GM12873 (cell line): Measurements from ENCODE around the gene PPM1F.

Experiments used
- TF ChIP-seq, protein P1 (sequence below): IDR thresholded peaks from 2 replicates; pipeline ENCODE4 v1.5.1; 2012; ENCODE audit warnings: low read depth, mild to moderate bottlenecking, moderate library complexity, low read length, control low read depth; ENCODE audit not compliant: insufficient read depth; ENCODE audit errors: missing control alignments

The PPM1F gene

DNA sequence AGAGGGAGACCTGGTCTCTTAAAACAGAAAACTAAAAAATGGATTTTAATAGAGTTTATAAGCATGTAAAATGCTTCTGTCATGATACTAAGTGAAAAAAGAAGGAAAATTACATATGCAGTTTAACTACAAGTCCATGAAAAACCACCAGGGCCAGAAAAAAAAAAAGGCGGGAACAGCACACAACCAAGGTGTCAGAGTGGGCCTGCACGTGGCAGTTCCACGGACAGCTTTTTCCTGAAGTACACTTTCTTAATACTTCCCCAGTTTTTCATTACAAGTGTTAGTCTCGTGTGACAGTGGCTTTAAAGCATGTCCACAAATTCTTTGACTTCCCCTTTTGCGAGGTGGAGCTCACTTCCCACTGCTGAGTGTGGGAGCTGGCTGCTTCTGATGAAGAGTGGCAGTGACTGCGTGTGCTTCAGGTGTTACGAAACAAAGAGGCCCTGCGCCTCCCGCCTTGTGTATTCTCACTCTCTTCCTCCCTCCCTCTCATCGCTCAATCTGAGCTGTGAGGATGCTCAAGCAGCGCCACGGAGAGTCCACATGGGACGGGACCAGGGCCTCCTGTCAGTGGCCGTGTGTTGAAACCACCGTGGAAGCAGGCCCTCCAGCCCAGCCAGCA lies 16.4 kb downstream of the PPM1F start:
- TF ChIP-seq, protein P1, sequence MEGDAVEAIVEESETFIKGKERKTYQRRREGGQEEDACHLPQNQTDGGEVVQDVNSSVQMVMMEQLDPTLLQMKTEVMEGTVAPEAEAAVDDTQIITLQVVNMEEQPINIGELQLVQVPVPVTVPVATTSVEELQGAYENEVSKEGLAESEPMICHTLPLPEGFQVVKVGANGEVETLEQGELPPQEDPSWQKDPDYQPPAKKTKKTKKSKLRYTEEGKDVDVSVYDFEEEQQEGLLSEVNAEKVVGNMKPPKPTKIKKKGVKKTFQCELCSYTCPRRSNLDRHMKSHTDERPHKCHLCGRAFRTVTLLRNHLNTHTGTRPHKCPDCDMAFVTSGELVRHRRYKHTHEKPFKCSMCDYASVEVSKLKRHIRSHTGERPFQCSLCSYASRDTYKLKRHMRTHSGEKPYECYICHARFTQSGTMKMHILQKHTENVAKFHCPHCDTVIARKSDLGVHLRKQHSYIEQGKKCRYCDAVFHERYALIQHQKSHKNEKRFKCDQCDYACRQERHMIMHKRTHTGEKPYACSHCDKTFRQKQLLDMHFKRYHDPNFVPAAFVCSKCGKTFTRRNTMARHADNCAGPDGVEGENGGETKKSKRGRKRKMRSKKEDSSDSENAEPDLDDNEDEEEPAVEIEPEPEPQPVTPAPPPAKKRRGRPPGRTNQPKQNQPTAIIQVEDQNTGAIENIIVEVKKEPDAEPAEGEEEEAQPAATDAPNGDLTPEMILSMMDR: no peak

DNA sequence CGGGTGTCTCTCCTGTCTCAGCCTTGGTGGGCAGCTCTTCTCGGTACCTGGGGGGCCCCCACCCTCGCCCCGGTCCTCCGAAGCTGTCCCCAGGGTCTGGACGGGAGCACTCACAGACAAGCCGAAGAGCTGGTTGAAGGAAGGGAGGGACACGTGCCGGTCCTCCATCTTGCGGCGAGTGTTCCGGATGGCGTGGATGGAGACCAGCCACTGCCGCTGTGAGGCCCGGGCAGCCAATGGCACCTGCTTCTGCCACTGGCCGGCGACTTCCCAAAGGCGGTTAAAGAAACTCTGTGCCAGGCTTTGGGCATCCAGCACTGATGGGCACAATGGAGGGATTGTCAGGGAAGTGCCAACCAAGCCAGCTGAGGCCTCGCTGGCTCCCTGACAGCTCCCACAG lies 18.7 kb downstream of the PPM1F start:
- TF ChIP-seq, protein P1: no peak

DNA sequence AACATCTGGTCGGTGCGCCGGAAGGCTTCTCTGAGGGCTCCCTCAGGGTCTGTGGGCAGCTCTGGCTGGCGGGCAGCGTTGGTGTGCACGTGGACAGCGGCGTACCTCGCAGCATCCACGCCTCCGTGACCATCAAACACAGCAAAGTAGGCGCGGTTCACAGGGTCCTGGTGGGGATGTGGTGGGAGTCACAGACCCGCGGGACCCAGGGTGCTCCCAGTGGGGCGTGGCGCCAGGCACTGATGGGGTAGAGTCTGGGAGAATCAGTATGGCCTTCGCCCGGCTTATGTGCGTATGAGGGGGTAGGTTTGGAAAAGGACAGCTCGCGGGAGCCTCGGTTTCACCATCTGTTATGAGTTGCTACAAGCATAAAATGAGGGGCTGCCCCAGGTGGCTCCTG lies 19.2 kb downstream of the PPM1F start:
- TF ChIP-seq, protein P1: no peak

DNA sequence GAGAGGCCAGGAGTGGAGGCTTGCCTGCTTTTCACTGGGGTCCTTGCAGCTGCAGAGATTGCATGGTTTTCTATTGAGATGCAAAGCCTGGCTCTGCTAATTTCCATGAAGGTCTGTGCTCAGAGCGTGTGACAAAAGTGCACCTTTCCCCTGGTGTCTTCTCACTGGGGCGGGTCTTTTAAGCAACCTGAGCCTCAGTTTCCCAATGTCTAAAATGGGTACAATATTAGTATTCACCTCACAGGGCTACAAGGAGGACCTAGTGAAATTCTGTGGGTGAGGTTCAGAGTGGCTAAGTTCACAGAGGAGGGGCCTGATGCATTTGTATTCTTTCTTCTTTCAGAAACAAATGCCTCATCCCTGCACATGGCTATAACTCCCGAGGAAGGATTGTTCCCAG lies 20.3 kb downstream of the PPM1F start:
- TF ChIP-seq, protein P1: no peak

DNA sequence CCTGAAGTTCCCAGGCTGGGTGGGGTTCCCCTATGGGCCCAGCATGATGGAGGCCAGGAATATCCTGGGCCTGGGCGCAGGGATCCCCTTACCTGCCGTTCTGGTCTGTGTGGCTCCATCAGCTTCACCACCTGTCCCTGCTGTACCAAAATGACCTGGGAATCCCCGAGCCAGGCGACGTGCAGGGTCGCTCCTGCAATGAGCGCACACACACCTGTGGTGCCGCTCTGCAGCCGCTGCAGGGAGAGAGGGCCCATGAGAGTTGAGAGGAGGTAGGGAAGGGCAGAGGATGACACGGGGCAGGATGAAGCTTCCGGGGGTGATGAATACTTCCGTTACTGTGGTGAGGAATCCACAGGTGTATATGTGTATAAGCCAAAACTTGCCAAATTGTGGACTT lies 21.6 kb downstream of the PPM1F start:
- TF ChIP-seq, protein P1: no peak

DNA sequence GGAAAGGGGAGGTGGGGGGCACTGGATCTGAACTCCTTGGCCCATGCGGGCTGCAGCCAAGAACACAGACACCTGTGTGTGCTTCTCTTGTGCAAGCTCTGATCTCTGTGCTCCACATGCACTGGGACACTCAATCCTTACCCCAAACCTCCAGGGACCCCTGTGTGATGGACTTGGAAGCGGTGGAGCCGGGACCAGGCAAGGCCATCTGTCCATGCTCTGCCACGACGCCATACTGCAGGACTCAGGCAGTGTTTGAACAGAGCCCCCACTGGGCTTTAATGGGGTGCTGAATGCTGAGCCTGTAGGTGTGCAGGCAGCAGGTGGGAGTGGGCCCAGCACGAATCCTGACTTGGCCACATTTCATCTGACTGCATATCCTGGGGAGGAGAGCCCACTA lies 23.4 kb downstream of the PPM1F start:
- TF ChIP-seq, protein P1: no peak

DNA sequence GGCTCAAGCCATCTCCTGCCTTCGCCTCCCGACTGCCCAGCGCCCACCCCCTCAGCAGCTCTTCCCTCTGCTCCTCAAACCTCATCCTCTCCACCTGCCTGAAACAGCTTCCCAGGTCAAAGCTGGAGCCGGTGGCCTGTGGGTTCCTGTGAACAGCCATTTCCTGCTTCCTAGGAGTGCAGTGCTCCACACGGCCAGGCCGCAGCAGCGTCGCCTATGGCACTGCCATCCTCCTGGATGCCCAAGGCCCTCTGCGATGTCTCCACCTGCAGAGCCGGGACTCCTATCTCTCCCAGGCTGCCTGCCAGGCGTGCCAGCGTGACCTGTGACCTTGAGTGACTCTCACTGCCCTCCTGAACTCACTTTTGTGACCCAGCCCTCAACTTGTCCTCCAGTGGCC lies 24.6 kb downstream of the PPM1F start:
- TF ChIP-seq, protein P1: no peak
